Ishikawa (cell line): ENCODE data around the gene TECPR2.

Experiments used
- CREB1 ChIP-seq: IDR thresholded peaks from 2 replicates; pipeline ENCODE4 v1.6.1; 2012; ENCODE audit warnings: low read depth
- EP300 ChIP-seq: IDR thresholded peaks from 2 replicates; pipeline ENCODE4 v1.6.1; 2012; ENCODE audit warnings: borderline replicate concordance
- MAX ChIP-seq: IDR thresholded peaks from 2 replicates; pipeline ENCODE4 v1.6.1; 2012
- NFIC ChIP-seq: IDR thresholded peaks from 2 replicates; pipeline ENCODE4 v1.6.1; 2012
- RAD21 ChIP-seq: IDR thresholded peaks from 2 replicates; pipeline ENCODE4 v1.6.1; 2012; ENCODE audit warnings: low read depth
- TAF1 ChIP-seq: IDR thresholded peaks from 2 replicates; pipeline ENCODE4 v1.6.1; 2012; ENCODE audit warnings: low read depth, mild to moderate bottlenecking
- TEAD4 ChIP-seq: IDR thresholded peaks from 2 replicates; pipeline ENCODE4 v1.6.1; 2012
- YY1 ChIP-seq: IDR thresholded peaks from 2 replicates; pipeline ENCODE4 v1.6.1; 2012; ENCODE audit warnings: low read depth
- TF ChIP-seq, protein P1 (sequence below): IDR thresholded peaks from 2 replicates; pipeline ENCODE4 v1.6.1; 2012; ENCODE audit warnings: low read depth, mild to moderate bottlenecking

- TF ChIP-seq, protein P1, sequence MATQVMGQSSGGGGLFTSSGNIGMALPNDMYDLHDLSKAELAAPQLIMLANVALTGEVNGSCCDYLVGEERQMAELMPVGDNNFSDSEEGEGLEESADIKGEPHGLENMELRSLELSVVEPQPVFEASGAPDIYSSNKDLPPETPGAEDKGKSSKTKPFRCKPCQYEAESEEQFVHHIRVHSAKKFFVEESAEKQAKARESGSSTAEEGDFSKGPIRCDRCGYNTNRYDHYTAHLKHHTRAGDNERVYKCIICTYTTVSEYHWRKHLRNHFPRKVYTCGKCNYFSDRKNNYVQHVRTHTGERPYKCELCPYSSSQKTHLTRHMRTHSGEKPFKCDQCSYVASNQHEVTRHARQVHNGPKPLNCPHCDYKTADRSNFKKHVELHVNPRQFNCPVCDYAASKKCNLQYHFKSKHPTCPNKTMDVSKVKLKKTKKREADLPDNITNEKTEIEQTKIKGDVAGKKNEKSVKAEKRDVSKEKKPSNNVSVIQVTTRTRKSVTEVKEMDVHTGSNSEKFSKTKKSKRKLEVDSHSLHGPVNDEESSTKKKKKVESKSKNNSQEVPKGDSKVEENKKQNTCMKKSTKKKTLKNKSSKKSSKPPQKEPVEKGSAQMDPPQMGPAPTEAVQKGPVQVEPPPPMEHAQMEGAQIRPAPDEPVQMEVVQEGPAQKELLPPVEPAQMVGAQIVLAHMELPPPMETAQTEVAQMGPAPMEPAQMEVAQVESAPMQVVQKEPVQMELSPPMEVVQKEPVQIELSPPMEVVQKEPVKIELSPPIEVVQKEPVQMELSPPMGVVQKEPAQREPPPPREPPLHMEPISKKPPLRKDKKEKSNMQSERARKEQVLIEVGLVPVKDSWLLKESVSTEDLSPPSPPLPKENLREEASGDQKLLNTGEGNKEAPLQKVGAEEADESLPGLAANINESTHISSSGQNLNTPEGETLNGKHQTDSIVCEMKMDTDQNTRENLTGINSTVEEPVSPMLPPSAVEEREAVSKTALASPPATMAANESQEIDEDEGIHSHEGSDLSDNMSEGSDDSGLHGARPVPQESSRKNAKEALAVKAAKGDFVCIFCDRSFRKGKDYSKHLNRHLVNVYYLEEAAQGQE, result no peak
- TF ChIP-seq RAD21, result no peak
- no peak for TF ChIP-seq TAF1
- TF ChIP-seq CREB1, result no peak
- no peak for TF ChIP-seq YY1
- TF ChIP-seq EP300, result no peak
- no peak for TF ChIP-seq MAX
- TF ChIP-seq TEAD4, result no peak
- TF ChIP-seq NFIC, result no peak
Observed at GRCh38 chr14:102418169-102418852, 55.6 kb downstream of the TECPR2 start.
